MG63 (cell line): ENCODE results near the gene ZNF57. TPM values are rescaled to one million over a fixed set of nuclear protein-coding genes. Genes with fewer than 3 reads are reported as not detected.
A peak's percentile ranks its signal among the peaks of the same experiment; 100 is the strongest.
"Not testable (repeated sequence)": the region's sequence is repeated elsewhere in the genome, so short reads cannot be mapped to it uniquely, and the experiment has no call there.

Experiments
- DNase-seq: peaks from one replicate; pipeline ENCODE4 v3.0.0-alpha.2; 2020
- H3K27me3 ChIP-seq: fragments of 250-450 bp; sonication (Bioruptor Pico); 2 replicates; pipeline ENCODE4 v1.5.1; 2020; ENCODE audit warnings: mild to moderate bottlenecking, moderate library complexity
- H3K36me3 ChIP-seq: fragments of 250-450 bp; sonication (Bioruptor Pico); 2 replicates; pipeline ENCODE4 v1.5.1; 2020; ENCODE audit warnings: mild to moderate bottlenecking, moderate library complexity
- H3K4me3 ChIP-seq: fragments of 250-450 bp; sonication (Bioruptor Pico); 2 replicates; pipeline ENCODE4 v1.5.1; 2020; ENCODE audit warnings: mild to moderate bottlenecking, moderate library complexity
- H3K9me3 ChIP-seq: fragments of 250-450 bp; sonication (Bioruptor Pico); 2 replicates; pipeline ENCODE4 v1.5.1; 2020; ENCODE audit warnings: mild to moderate bottlenecking, moderate library complexity
- total RNA-seq: library from RNA; depleted of rRNA; stranded (reverse); fragments of >200 nt; shearing (Covaris generic); gene quantifications from 2 replicates; pipeline ENCODE4 v1.2.3, GENCODE V29; 2014; ENCODE audit warnings: low replicate concordance; rRNA removed

The ZNF57 gene
- total RNA-seq, result 2.2 and 3.3 TPM in 2 replicates

DNA sequence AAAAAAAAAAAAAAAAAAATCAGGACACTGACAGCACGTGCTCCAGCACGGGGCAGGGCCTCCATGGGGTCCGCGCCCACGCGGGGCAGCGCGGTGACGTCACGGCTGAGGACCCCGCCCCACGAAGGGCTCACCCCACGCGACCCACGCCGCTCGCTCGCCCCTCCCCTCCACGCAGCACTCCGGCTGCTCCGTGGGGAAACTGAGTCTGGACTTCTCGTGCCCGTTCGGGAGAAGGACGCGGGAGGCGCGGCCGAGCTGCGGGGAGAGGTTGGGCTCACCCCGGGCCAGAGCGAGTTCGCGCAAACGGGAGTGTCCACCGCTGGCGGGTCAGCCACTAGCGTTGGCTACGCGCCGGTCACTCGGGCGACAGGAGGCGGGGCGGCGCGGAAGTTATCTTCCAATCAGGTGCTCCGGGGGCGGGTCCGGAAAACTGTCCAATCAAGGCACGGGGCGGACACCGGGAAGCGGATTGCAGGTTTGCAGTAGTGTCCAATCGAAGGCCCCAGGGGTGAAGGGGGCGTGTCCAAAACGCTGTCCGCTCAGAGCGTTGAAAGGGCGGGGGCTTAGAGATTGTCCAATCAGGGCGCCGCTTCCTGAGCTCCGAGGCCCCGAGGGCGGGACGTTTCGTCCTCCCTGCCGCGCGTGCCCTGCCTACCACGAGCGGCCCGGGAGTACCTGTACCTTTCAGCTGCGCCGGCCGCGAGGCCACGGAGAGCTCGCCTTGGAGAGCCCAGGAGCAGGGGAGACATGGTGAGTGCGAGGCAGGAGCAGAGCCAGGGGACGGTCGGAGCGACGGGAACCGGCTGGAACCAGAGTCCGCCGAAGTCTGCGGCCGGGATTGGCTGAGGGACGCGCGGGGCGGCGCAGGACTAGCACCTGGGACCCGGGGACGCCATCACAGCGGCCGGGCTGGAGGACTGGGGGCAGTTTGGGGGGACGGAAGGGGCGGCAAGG, at the start of gene ZNF57:
TSS of gene ZNF57 (plus strand) at position 633 of the 957 bp plus-strand sequence. CDS start at position 751, 118 bp downstream.
- Histone ChIP-seq H3K36me3 (no peaks in the 10 kb centered on the region), H3K9me3 (no peaks in the 10 kb centered on the region), H3K4me3 (peak within 1 kb of the TSS; percentile 79), H3K27me3 (no peaks in the 10 kb centered on the region)
- DNase-seq, result peak; percentile 98

DNA sequence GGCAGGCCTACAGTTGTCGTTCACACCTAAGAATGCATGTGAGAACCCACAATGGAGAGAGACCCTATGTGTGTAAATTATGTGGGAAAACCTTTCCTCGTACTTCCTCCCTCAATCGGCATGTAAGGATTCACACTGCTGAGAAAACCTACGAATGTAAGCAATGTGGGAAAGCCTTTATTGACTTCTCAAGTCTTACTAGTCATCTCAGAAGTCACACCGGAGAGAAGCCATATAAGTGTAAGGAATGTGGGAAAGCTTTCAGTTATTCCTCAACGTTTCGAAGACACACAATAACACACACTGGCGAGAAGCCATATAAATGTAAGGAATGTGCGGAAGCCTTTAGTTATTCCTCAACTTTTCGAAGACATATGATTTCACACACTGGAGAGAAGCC, 48.1 kb upstream of the ZNF57 start:
- H3K9me3 ChIP-seq, result peaks cover 20% of the 10 kb centered on the region

DNA sequence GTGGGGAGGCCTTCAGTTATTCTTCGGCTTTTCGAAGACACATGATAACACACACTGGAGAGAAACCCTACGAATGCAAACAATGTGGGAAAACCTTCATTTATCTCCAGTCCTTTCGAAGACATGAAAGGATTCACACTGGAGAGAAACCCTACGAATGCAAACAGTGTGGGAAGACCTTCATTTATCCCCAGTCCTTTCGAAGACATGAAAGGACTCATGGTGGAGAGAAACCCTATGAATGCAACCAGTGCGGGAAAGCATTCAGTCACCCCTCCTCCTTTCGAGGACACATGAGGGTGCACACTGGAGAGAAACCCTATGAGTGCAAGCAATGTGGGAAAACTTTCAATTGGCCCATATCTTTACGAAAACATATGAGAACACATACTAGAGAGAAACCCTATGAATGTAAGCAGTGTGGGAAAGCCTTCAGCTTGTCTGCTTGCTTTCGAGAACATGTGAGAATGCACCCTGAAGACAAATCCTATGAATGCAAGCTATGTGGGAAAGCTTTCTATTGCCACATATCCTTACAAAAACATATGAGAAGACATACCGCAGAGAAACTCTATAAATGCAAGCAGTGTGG, 47.6 kb upstream of the ZNF57 start:
- Histone ChIP-seq H3K27me3 (no peaks in the 10 kb centered on the region), H3K4me3 (no peak overlapping the region), H3K36me3 (peaks cover 28% of the 10 kb centered on the region), H3K9me3 (peaks cover 20% of the 10 kb centered on the region)
- no peak for DNase-seq

More for the DNA sequence above, 48.1 kb upstream of the ZNF57 start:
- Histone ChIP-seq H3K4me3 (no peak overlapping the region), H3K36me3 (peaks cover 28% of the 10 kb centered on the region), H3K27me3 (no peaks in the 10 kb centered on the region)
- no peak for DNase-seq

GRCh38 chr19:2854849-2855248, 45.9 kb upstream of the ZNF57 start:
- Histone ChIP-seq H3K36me3 (peaks cover 28% of the 10 kb centered on the region), H3K27me3 (no peaks in the 10 kb centered on the region), H3K4me3 (no peak overlapping the region), H3K9me3 (peaks cover 20% of the 10 kb centered on the region)
- DNase-seq, result no peak

- no peak for DNase-seq
- Histone ChIP-seq H3K27me3 (no peaks in the 10 kb centered on the region), H3K9me3 (peaks cover 18% of the 10 kb centered on the region), H3K36me3 (peaks cover 24% of the 10 kb centered on the region), H3K4me3 (no peak overlapping the region)
These were observed 44.2 kb upstream of the ZNF57 start for GRCh38 chr19:2856457-2857050.

- Histone ChIP-seq H3K4me3 (no peak overlapping the region), H3K9me3 (peaks cover 6% of the 10 kb centered on the region; the same call in 1 of the 2 replicates), H3K27me3 (no peaks in the 10 kb centered on the region), H3K36me3 (peaks cover 3% of the 10 kb centered on the region; the same call in 1 of the 2 replicates)
- no peak for DNase-seq
These were observed 41.9 kb upstream of the ZNF57 start for GRCh38 chr19:2858864-2859263.

GRCh38 chr19:2863816-2864215, 36.9 kb upstream of the ZNF57 start:
- Histone ChIP-seq H3K9me3 (no peaks in the 10 kb centered on the region), H3K4me3 (no peak overlapping the region), H3K27me3 (no peaks in the 10 kb centered on the region), H3K36me3 (no peaks in the 10 kb centered on the region)
- no peak for DNase-seq

DNA sequence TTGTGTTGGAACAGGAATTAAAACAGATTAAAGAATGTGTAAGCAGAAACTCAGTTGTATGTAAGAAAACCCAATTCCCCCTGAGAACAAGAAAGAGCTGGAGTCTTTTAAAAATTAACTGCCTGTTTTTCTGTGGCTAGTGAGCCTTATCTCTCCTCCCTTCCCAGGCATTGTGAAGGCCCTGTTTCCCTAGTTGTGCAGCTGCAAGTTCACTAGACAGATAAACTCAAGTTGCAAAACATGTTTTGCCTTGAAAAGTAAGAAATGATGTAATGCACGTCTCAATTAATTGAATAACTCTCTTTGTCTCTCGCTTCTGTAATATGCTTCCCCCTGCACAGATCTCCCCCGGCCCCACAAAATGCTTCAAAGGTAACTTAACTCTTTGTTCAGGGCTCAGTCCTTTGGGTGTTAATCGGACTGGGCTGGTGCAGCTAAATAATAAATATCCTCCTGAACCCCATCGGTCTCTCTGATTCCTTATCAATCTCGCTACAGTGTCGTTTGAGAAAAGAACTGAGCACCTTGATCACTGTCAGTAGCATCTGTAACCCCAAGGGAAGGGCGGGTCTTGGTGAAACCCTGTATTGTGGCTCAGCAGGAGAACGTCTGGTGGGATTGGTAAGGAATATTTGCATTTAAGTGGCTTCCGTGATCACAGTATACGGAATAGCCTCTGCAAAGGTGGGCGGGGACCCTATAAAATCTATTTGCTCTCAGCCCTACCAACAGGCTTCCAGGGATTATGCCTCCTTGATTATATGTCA, 35.2 kb upstream of the ZNF57 start:
- DNase-seq, result no peak
- Histone ChIP-seq H3K9me3 (no peaks in the 10 kb centered on the region), H3K36me3 (no peaks in the 10 kb centered on the region), H3K4me3 (no peak overlapping the region), H3K27me3 (no peaks in the 10 kb centered on the region)

DNA sequence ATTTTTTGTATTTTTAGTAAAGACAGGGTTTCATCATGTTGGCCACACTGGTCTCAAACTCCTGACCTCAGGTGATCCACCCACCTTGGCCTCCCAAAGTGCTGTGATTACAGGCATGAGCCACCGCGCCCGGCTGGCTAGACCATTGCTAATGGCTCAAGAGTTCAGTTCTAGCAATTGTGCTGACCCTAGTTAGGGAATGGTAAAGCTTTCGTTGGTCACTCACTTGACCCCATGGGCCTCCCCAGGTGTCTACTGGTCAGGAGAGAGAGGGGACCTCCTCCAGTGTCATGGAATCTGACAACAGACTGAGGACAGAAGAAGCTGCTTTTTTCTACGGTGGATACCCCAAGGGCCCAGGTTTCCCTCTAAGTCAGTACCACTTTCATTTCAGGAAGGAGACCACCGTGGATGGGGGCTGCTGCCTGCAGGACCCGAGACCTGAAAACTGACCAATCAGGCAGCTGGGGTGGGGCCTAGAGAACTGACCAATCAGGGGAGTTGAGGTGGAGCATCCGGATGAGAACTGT, 34.2 kb upstream of the ZNF57 start:
- DNase-seq, result no peak
- Histone ChIP-seq H3K4me3 (no peak overlapping the region), H3K9me3 (no peaks in the 10 kb centered on the region), H3K27me3 (no peaks in the 10 kb centered on the region), H3K36me3 (no peaks in the 10 kb centered on the region)

- peak; percentile 61 for DNase-seq
- Histone ChIP-seq H3K4me3 (peak within 1 kb of the TSS; percentile 33), H3K9me3 (no peaks in the 10 kb centered on the region), H3K27me3 (no peaks in the 10 kb centered on the region), H3K36me3 (no peaks in the 10 kb centered on the region)
These were observed 33.4 kb upstream of the ZNF57 start, which contains the start of gene ZNF556 for GRCh38 chr19:2867025-2867991. Gene ZNF556 (plus strand): TSS chr19:2867335. CDS start chr19:2867422, 87 bp downstream.

- DNase-seq, result no peak
- H3K27me3 ChIP-seq, result no peaks in the 10 kb centered on the region
- no peaks in the 10 kb centered on the region for H3K9me3 ChIP-seq
- no peaks in the 10 kb centered on the region for H3K36me3 ChIP-seq
- H3K4me3 ChIP-seq, result no peak overlapping the region
These were observed 31.1 kb upstream of the ZNF57 start for GRCh38 chr19:2869618-2870017.

GRCh38 chr19:2872175-2872574, 28.6 kb upstream of the ZNF57 start:
- not testable (repeated sequence) for H3K27me3 ChIP-seq, H3K4me3 ChIP-seq, DNase-seq, H3K9me3 ChIP-seq, H3K36me3 ChIP-seq

DNA sequence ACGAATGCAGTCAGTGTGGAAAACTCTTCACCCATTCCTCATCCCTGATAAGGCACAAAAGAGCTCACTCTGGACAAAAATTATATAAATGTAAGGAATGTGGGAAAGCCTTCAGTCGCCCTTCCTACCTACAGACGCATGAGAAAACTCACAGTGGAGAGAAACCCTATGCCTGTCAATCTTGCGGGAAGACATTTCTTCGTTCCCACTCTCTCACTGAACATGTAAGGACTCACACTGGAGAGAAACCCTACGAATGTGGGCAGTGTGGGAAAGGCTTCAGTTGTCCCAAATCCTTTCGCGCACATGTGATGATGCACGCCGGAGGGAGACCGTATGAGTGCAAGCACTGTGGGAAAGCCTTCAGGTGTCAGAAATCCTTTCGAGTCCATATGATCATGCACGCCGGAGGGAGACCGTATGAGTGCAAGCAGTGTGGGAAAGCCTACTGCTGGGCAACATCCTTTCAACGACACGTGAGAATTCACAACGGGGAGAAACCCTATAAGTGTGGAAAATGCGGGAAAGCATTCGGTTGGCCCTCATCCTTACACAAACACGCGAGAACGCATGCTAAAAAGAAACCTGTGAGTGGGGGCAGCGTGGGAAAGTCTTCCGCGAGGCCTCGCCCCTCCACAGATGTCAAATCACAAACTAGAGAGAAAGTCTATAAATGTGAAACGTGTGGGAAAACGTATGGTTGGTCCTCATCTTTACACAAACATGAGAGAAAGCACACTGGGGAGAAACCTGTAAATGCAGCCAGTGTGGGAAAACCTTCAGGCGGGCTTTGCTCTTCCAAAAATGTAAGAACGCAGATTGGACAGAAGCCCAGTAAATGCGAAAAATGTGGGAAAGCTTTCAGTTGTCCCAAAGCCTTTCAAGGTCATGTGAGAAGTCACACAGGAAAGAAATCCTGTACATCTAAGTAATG, 23.1 kb upstream of the ZNF57 start:
- no peak overlapping the region for H3K4me3 ChIP-seq
- DNase-seq, result no peak
- H3K36me3 ChIP-seq, result no peaks in the 10 kb centered on the region

GRCh38 chr19:2883686-2884439, 16.9 kb upstream of the ZNF57 start:
- no peaks in the 10 kb centered on the region for H3K9me3 ChIP-seq
- no peaks in the 10 kb centered on the region for H3K27me3 ChIP-seq
- DNase-seq, result no peak
- H3K36me3 ChIP-seq, result no peaks in the 10 kb centered on the region
- no peak overlapping the region for H3K4me3 ChIP-seq

More for the DNA sequence above, 23.1 kb upstream of the ZNF57 start:
- no peaks in the 10 kb centered on the region for H3K27me3 ChIP-seq
- no peaks in the 10 kb centered on the region; the same call in 1 of the 2 replicates for H3K9me3 ChIP-seq
